Skeletal muscle tissue (tissue), 4 donors: Measurements from ENCODE around the gene HUS1. TPM values are rescaled to one million over a fixed set of nuclear protein-coding genes. Genes with fewer than 3 reads are reported as not detected.
"Not testable (repeated sequence)": the region's sequence is repeated elsewhere in the genome, so short reads cannot be mapped to it uniquely, and the experiment has no call there.

Source experiments
- H3K27ac ChIP-seq: one replicate; pipeline ENCODE4 v1.7.0; 2013; ENCODE audit warnings: mild to moderate bottlenecking, low read depth, low read length, inconsistent platforms
- H3K27me3 ChIP-seq, 3 donors: one replicate each; pipeline ENCODE4 v1.7.0; 2013; ENCODE audit warnings: low read length in 3 of 3; ENCODE audit not compliant: control insufficient read depth in 3 of 3, insufficient read depth in 3 of 3
- H3K36me3 ChIP-seq, 3 donors: one replicate each; pipeline ENCODE4 v1.7.0; 2013; ENCODE audit warnings: low read length in 3 of 3; ENCODE audit not compliant: control insufficient read depth in 3 of 3, insufficient read depth in 3 of 3
- H3K4me1 ChIP-seq, 3 donors: one replicate each; pipeline ENCODE4 v1.7.0; 2013; ENCODE audit warnings: low read length in 3 of 3, mild to moderate bottlenecking in 3 of 3; ENCODE audit not compliant: control insufficient read depth in 3 of 3, insufficient read depth in 3 of 3
- H3K4me3 ChIP-seq, 3 donors: one replicate each; pipeline ENCODE4 v1.7.0; 2013; ENCODE audit warnings: low read length in 3 of 3
- H3K9ac ChIP-seq, 3 donors: one replicate each; pipeline ENCODE4 v1.7.0; 2013; ENCODE audit warnings: low read length in 3 of 3, mild to moderate bottlenecking in 3 of 3, moderate library complexity in 2 of 3, low read depth in 1 of 3
- H3K9me3 ChIP-seq, 3 donors: one replicate each; pipeline ENCODE4 v1.7.0; 2013; ENCODE audit warnings: low read length in 3 of 3; ENCODE audit not compliant: control insufficient read depth in 3 of 3
- total RNA-seq: library from RNA; depleted of rRNA; stranded (reverse); fragments of >200 nt; gene quantifications from one replicate; pipeline ENCODE4 v1.2.3, GENCODE V29; 2014
- donor health status: Osteomylitis.

Gene HUS1
- total RNA-seq, 1 donor from 2014 or later = 10.4 TPM

GRCh38 chr7:47934831-47935230 lies 44.6 kb downstream of the HUS1 start:
- no peaks in the 10 kb centered on the region for H3K27me3 ChIP-seq
- no peak overlapping the region for H3K9ac ChIP-seq
- no peak overlapping the region for H3K27ac ChIP-seq
- peaks cover 0 to 19% (median 11%) of the 10 kb centered on the region in 3 donors for H3K4me1 ChIP-seq
- H3K4me3 ChIP-seq = no peak overlapping the region
- H3K9me3 ChIP-seq = no peaks in the 10 kb centered on the region
- peaks cover 0 to 4% (median 3%) of the 10 kb centered on the region in 3 donors for H3K36me3 ChIP-seq

- Histone ChIP-seq H3K27me3 (no peaks in the 10 kb centered on the region), H3K27ac (no peak overlapping the region), H3K36me3 (peaks cover 0 to 7% (median 4%) of the 10 kb centered on the region in 3 donors), H3K4me1 (peaks cover 0 to 19% (median 9%) of the 10 kb centered on the region in 3 donors), H3K9me3 (no peaks in the 10 kb centered on the region), H3K4me3 (no peak overlapping the region), H3K9ac (no peak overlapping the region)
Observed at GRCh38 chr7:47933215-47933614, 46.2 kb downstream of the HUS1 start.

GRCh38 chr7:47932466-47933037 lies 46.9 kb downstream of the HUS1 start:
- Histone ChIP-seq H3K36me3 (peaks cover 0 to 7% (median 4%) of the 10 kb centered on the region in 3 donors), H3K27ac (no peak overlapping the region), H3K9ac (no peak overlapping the region)

GRCh38 chr7:47932016-47932415 lies 47.4 kb downstream of the HUS1 start:
- Histone ChIP-seq H3K9ac (no peak overlapping the region), H3K27me3 (no peaks in the 10 kb centered on the region), H3K36me3 (peaks cover 0 to 7% (median 4%) of the 10 kb centered on the region in 3 donors)

More at GRCh38 chr7:47932466-47933037, 46.9 kb downstream of the HUS1 start:
- Histone ChIP-seq H3K4me1 (peaks cover 0 to 19% (median 9%) of the 10 kb centered on the region in 3 donors), H3K4me3 (no peak overlapping the region), H3K9me3 (no peaks in the 10 kb centered on the region), H3K27me3 (no peaks in the 10 kb centered on the region)

GRCh38 chr7:47931005-47932004 lies 48.1 kb downstream of the HUS1 start:
- Histone ChIP-seq H3K9me3 (no peaks in the 10 kb centered on the region), H3K36me3 (peaks cover 0 to 7% (median 1%) of the 10 kb centered on the region in 3 donors), H3K27me3 (no peaks in the 10 kb centered on the region), H3K4me3 (no peak overlapping the region), H3K9ac (no peak overlapping the region), H3K4me1 (peaks cover 0 to 19% (median 9%) of the 10 kb centered on the region in 3 donors), H3K27ac (no peak overlapping the region)

More at GRCh38 chr7:47932016-47932415, 47.4 kb downstream of the HUS1 start:
- Histone ChIP-seq H3K4me1 (peaks cover 0 to 19% (median 9%) of the 10 kb centered on the region in 3 donors), H3K4me3 (no peak overlapping the region), H3K27ac (no peak overlapping the region), H3K9me3 (no peaks in the 10 kb centered on the region)

GRCh38 chr7:47924266-47924665 lies 55.1 kb downstream of the HUS1 start:
- Histone ChIP-seq H3K9me3 (no peaks in the 10 kb centered on the region), H3K27me3 (no peaks in the 10 kb centered on the region), H3K4me3 (no peak overlapping the region), H3K4me1 (no peaks in the 10 kb centered on the region), H3K36me3 (peaks cover 0 to 2% (median 0%) of the 10 kb centered on the region in 3 donors), H3K9ac (no peak overlapping the region), H3K27ac (no peak overlapping the region)

GRCh38 chr7:47923081-47923875 lies 56.1 kb downstream of the HUS1 start:
- not testable (repeated sequence) for H3K36me3 ChIP-seq

GRCh38 chr7:47916514-47916913 lies 62.9 kb downstream of the HUS1 start:
- H3K4me1 ChIP-seq, H3K9ac ChIP-seq, H3K36me3 ChIP-seq, H3K4me3 ChIP-seq, H3K27me3 ChIP-seq, H3K27ac ChIP-seq, H3K9me3 ChIP-seq: not testable (repeated sequence)

More at GRCh38 chr7:47923081-47923875, 56.1 kb downstream of the HUS1 start:
- H3K9ac ChIP-seq, H3K27ac ChIP-seq, H3K27me3 ChIP-seq, H3K4me1 ChIP-seq, H3K9me3 ChIP-seq, H3K4me3 ChIP-seq: not testable (repeated sequence)

- Histone ChIP-seq H3K36me3 (no peaks in the 10 kb centered on the region), H3K9me3 (no peaks in the 10 kb centered on the region), H3K27ac (no peak overlapping the region), H3K27me3 (no peaks in the 10 kb centered on the region), H3K9ac (no peak overlapping the region), H3K4me3 (no peak overlapping the region), H3K4me1 (no peaks in the 10 kb centered on the region)
Observed at GRCh38 chr7:47915616-47915976, 63.8 kb downstream of the HUS1 start.
